NK-92 treated with Interleukin-12 subunit alpha and Interleukin-12 subunit beta, amount 100 ng/mL, for 24 hours (cell line): ENCODE data around the gene LOXL4.
"Not testable (repeated sequence)": the region's sequence is repeated elsewhere in the genome, so short reads cannot be mapped to it uniquely, and the experiment has no call there.

Experiments
- DNase-seq: peaks from one replicate; lab custom pipeline; 2025; lab: John Stamatoyannopoulos, UW

Gene LOXL4

GRCh38 chr10:98242823-98243222 lies 25.2 kb downstream of the LOXL4 start:
- no peak for DNase-seq

GRCh38 chr10:98240524-98240923 lies 27.5 kb downstream of the LOXL4 start:
- DNase-seq = no peak

- DNase-seq = no peak
Measured at GRCh38 chr10:98238391-98238790, 29.6 kb downstream of the LOXL4 start.

- no peak for DNase-seq
Measured at GRCh38 chr10:98236862-98237261, 31.1 kb downstream of the LOXL4 start.

- no peak for DNase-seq
Measured at GRCh38 chr10:98235846-98236245, 32.1 kb downstream of the LOXL4 start.

- no peak for DNase-seq
Measured at GRCh38 chr10:98231417-98231816, 36.6 kb downstream of the LOXL4 start.

GRCh38 chr10:98228266-98228665 lies 39.7 kb downstream of the LOXL4 start:
- not testable (repeated sequence) for DNase-seq

- not testable (repeated sequence) for DNase-seq
Measured at GRCh38 chr10:98227713-98228112, 40.3 kb downstream of the LOXL4 start.

GRCh38 chr10:98226508-98227144 lies 41.4 kb downstream of the LOXL4 start:
- DNase-seq = no peak

GRCh38 chr10:98224996-98225395 lies 43.0 kb downstream of the LOXL4 start:
- no peak for DNase-seq

GRCh38 chr10:98224509-98224908 lies 43.5 kb downstream of the LOXL4 start:
- DNase-seq = no peak

GRCh38 chr10:98223874-98224273 lies 44.1 kb downstream of the LOXL4 start:
- no peak for DNase-seq

- DNase-seq = no peak
Measured at GRCh38 chr10:98217801-98218200, 50.2 kb downstream of the LOXL4 start.

GRCh38 chr10:98215373-98215772 lies 52.6 kb downstream of the LOXL4 start:
- no peak for DNase-seq

GRCh38 chr10:98213740-98214139 lies 54.3 kb downstream of the LOXL4 start:
- DNase-seq = no peak

GRCh38 chr10:98212196-98212595 lies 55.8 kb downstream of the LOXL4 start:
- no peak for DNase-seq

GRCh38 chr10:98209441-98209840 lies 58.6 kb downstream of the LOXL4 start:
- no peak for DNase-seq

- no peak for DNase-seq
Measured at GRCh38 chr10:98208925-98209324, 59.1 kb downstream of the LOXL4 start.

GRCh38 chr10:98205351-98205750 lies 62.6 kb downstream of the LOXL4 start:
- DNase-seq = no peak

- no peak for DNase-seq
Measured at GRCh38 chr10:98202378-98202777, 65.6 kb downstream of the LOXL4 start.

GRCh38 chr10:98201760-98202159 lies 66.2 kb downstream of the LOXL4 start:
- DNase-seq = no peak
